ENCODE results near the gene C6orf62.
A peak's percentile ranks its signal among the peaks of the same experiment; 100 is the strongest.

- no peak for TF ChIP-seq CTCF (IDR thresholded peaks at IDR 0.05)
- peak; percentile 84 for TF ChIP-seq POLR2A (IDR thresholded peaks at IDR 0.05)
Measured at GRCh38 chr6:24721461-24722215, 2.7 kb upstream of the C6orf62 start.

Measured in testis (tissue), 2 donors.